Esophagus squamous epithelium (tissue), 4 donors: ENCODE measurements around the gene ANKLE2.
"Not testable (repeated sequence)": the region's sequence is repeated elsewhere in the genome, so short reads cannot be mapped to it uniquely, and the experiment has no call there.

Source experiments
- CTCF ChIP-seq, 6 experiments: fragments of 450-650 bp in 4 of 6; fragments of 200-600 bp in 2 of 6; sonication (generic) in 2 of 6; IDR thresholded peaks; one replicate each; pipeline ENCODE4 v1.5.1; 2016 to 2019; ENCODE audit warnings: antibody characterized with exemption in 6 of 6, mild to moderate bottlenecking in 4 of 6, moderate library complexity in 4 of 6
- POLR2A ChIP-seq, 4 donors: fragments of 450-650 bp; IDR thresholded peaks; one replicate each; pipeline ENCODE4 v1.6.1; 2017; ENCODE audit warnings: antibody characterized with exemption in 4 of 4, mild to moderate bottlenecking in 4 of 4, moderate library complexity in 3 of 4

- TF ChIP-seq POLR2A, CTCF (IDR thresholded peaks at IDR 0.05): not testable (repeated sequence)
These were observed 14.6 kb upstream of the ANKLE2 start for GRCh38 chr12:132776230-132776625.
